WERI-Rb-1 (cell line): ENCODE results near the gene ATG10.

Source experiments
- DNase-seq: peaks from one replicate; pipeline ENCODE4 v3.0.0-alpha.2; 2020
- H3K27ac ChIP-seq: fragments of 250-450 bp; sonication (Bioruptor Pico); 2 replicates; pipeline ENCODE4 v1.5.1; 2020; ENCODE audit warnings: mild to moderate bottlenecking, moderate library complexity
- H3K27me3 ChIP-seq: fragments of 250-450 bp; sonication (Bioruptor Pico); 2 replicates; pipeline ENCODE4 v1.5.1; 2021; ENCODE audit warnings: mild to moderate bottlenecking, low read depth, moderate library complexity; ENCODE audit not compliant: insufficient read depth, severe bottlenecking
- H3K36me3 ChIP-seq: fragments of 250-450 bp; sonication (Bioruptor Pico); 2 replicates; pipeline ENCODE4 v1.5.1; 2020; ENCODE audit warnings: mild to moderate bottlenecking, moderate library complexity
- H3K4me3 ChIP-seq: 2 replicates; pipeline ENCODE4 v1.5.1; 2011; ENCODE audit warnings: low read depth, mild to moderate bottlenecking, control low read depth, low read length
- H3K9me3 ChIP-seq: fragments of 250-450 bp; sonication (Bioruptor Pico); 2 replicates; pipeline ENCODE4 v1.5.1; 2021; ENCODE audit warnings: mild to moderate bottlenecking, moderate library complexity; ENCODE audit not compliant: severe bottlenecking
- TF ChIP-seq, protein P1 (sequence below): IDR thresholded peaks from 2 replicates; pipeline ENCODE4 v1.5.1; 2011; ENCODE audit warnings: low read depth, mild to moderate bottlenecking, control low read depth, inconsistent platforms, low read length

ATG10 gene

DNA sequence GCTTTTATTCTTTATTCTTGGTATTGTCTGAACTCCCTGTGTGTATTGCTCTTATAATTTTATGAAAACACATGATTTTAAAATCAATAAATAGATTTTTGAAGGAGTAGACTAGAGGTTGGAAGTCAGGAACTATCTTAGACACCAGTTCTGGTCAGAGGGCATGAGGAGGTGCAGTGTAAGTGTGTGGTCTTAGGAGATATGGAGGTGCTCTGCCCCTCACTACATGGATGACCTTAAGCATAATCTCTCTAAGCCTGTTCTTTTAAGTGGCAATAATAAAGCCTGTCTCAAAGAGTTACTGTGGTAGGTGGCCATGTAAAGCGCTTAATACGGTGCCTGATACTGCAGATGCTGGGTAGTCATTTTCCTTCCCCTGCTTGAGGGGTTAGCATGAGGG, 272.3 kb downstream of the ATG10 start:
- Histone ChIP-seq H3K27ac (no peak overlapping the region), H3K9me3 (no peaks in the 10 kb centered on the region), H3K4me3 (no peak overlapping the region), H3K36me3 (no peaks in the 10 kb centered on the region), H3K27me3 (no peaks in the 10 kb centered on the region)
- TF ChIP-seq, protein P1, sequence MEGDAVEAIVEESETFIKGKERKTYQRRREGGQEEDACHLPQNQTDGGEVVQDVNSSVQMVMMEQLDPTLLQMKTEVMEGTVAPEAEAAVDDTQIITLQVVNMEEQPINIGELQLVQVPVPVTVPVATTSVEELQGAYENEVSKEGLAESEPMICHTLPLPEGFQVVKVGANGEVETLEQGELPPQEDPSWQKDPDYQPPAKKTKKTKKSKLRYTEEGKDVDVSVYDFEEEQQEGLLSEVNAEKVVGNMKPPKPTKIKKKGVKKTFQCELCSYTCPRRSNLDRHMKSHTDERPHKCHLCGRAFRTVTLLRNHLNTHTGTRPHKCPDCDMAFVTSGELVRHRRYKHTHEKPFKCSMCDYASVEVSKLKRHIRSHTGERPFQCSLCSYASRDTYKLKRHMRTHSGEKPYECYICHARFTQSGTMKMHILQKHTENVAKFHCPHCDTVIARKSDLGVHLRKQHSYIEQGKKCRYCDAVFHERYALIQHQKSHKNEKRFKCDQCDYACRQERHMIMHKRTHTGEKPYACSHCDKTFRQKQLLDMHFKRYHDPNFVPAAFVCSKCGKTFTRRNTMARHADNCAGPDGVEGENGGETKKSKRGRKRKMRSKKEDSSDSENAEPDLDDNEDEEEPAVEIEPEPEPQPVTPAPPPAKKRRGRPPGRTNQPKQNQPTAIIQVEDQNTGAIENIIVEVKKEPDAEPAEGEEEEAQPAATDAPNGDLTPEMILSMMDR, result no peak
- DNase-seq, result peak; percentile 14

DNA sequence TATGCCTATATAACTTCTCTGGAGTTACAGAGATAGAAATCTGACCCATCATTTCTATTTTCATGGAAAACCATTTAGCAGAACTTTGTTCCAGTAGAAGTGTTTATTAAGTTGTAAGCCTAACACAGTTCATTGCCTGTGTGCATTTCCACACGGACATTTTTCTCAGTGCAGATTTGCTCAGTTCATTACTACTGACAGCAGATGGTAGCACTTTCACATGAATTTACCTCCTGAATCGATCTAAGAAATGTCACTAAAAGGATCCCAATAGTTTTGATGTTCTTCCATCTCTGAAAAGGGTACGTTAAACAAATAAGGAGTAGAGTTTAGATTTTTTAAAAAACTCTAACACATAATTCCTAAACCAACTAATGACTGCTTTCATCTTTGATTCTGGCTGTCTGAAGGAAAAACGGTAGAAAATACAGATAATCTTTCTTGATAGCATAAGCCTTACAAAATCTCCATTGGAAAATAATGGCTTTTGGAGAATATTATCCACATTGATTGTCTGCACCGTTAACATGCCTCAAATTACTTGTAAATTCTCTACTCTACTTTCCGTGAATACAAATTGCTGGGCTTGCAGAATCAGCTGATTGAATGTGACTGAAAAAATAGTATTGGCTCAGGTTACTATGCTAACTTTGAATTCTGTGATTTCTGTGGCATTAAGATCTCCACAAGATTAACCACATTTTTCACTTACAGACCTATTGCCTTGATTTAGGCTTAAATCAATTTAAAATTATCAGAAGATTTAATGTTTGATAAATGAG, 273.2 kb downstream of the ATG10 start:
- H3K27me3 ChIP-seq, result no peaks in the 10 kb centered on the region
- H3K27ac ChIP-seq, result no peak overlapping the region
- TF ChIP-seq, protein P1, result 0 out of 2 replicates have a peak, but pooled peaks have one; percentile 8
- H3K9me3 ChIP-seq, result no peaks in the 10 kb centered on the region
- no peak overlapping the region for H3K4me3 ChIP-seq
- no peak for DNase-seq
- no peaks in the 10 kb centered on the region for H3K36me3 ChIP-seq

DNA sequence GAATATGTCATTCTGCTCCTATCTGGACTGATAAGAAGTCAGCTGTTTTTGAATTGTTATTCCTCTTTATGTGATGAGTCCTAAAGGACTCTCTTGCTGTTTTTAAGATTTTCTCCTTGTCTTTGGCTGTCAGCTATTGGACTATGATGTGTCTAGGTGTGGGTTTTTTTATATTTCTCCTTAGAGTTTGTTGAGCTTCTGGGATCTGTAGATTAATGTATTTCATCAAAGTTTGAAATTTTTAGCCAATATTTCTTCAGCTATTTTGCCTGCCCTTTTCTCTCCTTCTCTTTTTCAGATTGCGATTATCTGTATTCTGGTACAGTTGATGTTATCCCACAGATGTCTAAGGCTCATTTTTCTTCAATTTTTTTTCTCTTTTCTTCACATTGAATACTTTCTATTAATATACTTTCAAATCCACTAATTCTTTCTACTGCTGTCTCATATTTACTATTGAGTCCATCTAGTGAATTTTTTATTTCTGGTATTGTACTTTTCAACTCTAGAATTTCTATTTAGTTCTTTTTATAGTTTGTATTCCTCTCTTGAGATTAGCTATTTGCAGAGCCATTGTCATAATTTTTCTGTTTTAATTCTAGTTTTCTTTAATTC, 275.2 kb downstream of the ATG10 start:
- DNase-seq, result no peak
- TF ChIP-seq, protein P1, result no peak
- Histone ChIP-seq H3K27me3 (no peaks in the 10 kb centered on the region), H3K9me3 (no peaks in the 10 kb centered on the region), H3K27ac (no peak overlapping the region), H3K4me3 (no peak overlapping the region), H3K36me3 (no peaks in the 10 kb centered on the region)

DNA sequence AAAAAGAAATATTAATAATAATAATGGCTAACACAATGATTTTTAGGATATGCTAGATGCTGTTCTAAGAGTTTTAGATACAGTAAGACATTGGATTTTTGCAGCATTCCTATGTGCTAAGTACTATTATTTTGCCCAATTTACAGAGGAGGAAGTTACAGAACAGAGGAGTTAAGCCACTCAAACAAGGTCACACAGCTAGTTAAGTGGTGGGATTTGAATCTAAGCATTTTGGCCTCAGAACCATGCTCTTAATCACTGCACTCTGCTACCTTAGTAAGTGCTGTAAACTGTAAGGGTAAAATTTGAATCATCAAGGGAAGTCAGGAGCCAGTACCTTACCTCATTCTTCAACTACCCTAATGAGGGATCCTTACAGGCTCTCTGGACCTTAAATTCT, 280.9 kb downstream of the ATG10 start:
- no peaks in the 10 kb centered on the region for H3K36me3 ChIP-seq
- no peak for DNase-seq
- H3K4me3 ChIP-seq, result no peak overlapping the region
- no peaks in the 10 kb centered on the region for H3K27me3 ChIP-seq
- H3K9me3 ChIP-seq, result no peaks in the 10 kb centered on the region
- no peak overlapping the region for H3K27ac ChIP-seq
- TF ChIP-seq, protein P1, result no peak

DNA sequence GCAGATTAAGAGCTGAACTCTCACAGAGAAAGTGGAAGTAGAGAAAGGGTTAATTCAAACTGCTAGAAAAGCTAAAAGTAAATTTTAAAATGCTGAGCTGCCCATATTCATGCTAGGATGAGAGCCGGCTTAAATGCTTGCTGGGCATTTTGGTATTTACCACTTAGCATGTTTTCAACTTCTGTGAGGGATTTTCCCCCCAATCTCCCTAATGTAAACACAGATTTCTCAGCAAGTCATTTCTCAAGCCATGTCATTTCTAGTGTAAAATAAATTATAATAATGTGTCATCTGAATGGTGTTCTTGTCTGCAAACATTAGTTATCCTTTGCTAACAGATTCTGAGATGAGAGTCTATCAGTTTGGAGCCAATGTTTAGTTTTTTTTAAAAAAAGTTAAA, 284.0 kb downstream of the ATG10 start:
- no peak for DNase-seq
- no peaks in the 10 kb centered on the region for H3K36me3 ChIP-seq
- TF ChIP-seq, protein P1, result no peak
- H3K9me3 ChIP-seq, result no peaks in the 10 kb centered on the region
- no peak overlapping the region for H3K4me3 ChIP-seq
- H3K27ac ChIP-seq, result no peak overlapping the region
- no peaks in the 10 kb centered on the region for H3K27me3 ChIP-seq
